HG02973 (cell line): ENCODE results near the gene ILK.

Source experiments
- ATAC-seq: cut with Tn5 transposase; IDR thresholded peaks from one replicate; pipeline ENCODE4 v1.9.1; 2021; ENCODE audit warnings: moderate library complexity; ENCODE audit not compliant: unreplicated experiment

The ILK gene

GRCh38 chr11:6604790-6605189, 1.2 kb downstream of the ILK start:
- ATAC-seq = no peak

- ATAC-seq = peak; percentile 36
These were observed 3.1 kb downstream of the ILK start for GRCh38 chr11:6606471-6607189.

GRCh38 chr11:6607190-6607795, 3.7 kb downstream of the ILK start:
- no peak for ATAC-seq

GRCh38 chr11:6608011-6608410, 4.4 kb downstream of the ILK start:
- ATAC-seq = no peak

- no peak for ATAC-seq
These were observed 5.3 kb downstream of the ILK start for GRCh38 chr11:6608726-6609501.

GRCh38 chr11:6609502-6610015, 6.0 kb downstream of the ILK start:
- no peak for ATAC-seq

- no peak for ATAC-seq
These were observed 7.0 kb downstream of the ILK start for GRCh38 chr11:6610591-6610990.

- peak; percentile 0 for ATAC-seq
These were observed 7.8 kb downstream of the ILK start for GRCh38 chr11:6611092-6611962.

GRCh38 chr11:6611963-6612212, 8.3 kb downstream of the ILK start:
- no peak for ATAC-seq

- ATAC-seq = peak; percentile 79
These were observed 8.9 kb downstream of the ILK start, which contains the start of gene TAF10 for GRCh38 chr11:6612213-6613041. Gene TAF10, minus strand, starts transcription at chr11:6612216. Its CDS starts 27 bp downstream, at chr11:6612189.

- ATAC-seq = no peak
These were observed 9.9 kb downstream of the ILK start for GRCh38 chr11:6613496-6613895.

GRCh38 chr11:6614446-6614845, 10.9 kb downstream of the ILK start:
- ATAC-seq = no peak

GRCh38 chr11:6615046-6615445, 11.5 kb downstream of the ILK start:
- no peak for ATAC-seq

- ATAC-seq = no peak
These were observed 12.5 kb downstream of the ILK start for GRCh38 chr11:6615882-6616585.

- ATAC-seq = no peak
These were observed 13.1 kb downstream of the ILK start for GRCh38 chr11:6616596-6617250.

- ATAC-seq = no peak
These were observed 13.8 kb downstream of the ILK start for GRCh38 chr11:6617315-6617781.

GRCh38 chr11:6618117-6619003, 14.8 kb downstream of the ILK start:
- peak; percentile 22 for ATAC-seq
